MM.1S (cell line): ENCODE results near the gene NPHS1.

ENCODE experiments used
- CTCF ChIP-seq: fragments of 300-600 bp; sonication (generic); IDR thresholded peaks from 2 replicates; pipeline ENCODE4 v1.5.1; 2016; ENCODE audit warnings: antibody characterized with exemption, low read length, mixed read lengths
- EZH2 ChIP-seq: fragments of 300-600 bp; sonication (generic); optimal IDR thresholded peaks from 2 replicates; pipeline ENCODE3; 2017; ENCODE audit warnings: low read depth, mild to moderate bottlenecking, antibody characterized with exemption, low read length, mixed read lengths

- TF ChIP-seq CTCF (no peak), EZH2 (no peak)
Observed at GRCh38 chr19:35776102-35776788, 76.1 kb downstream of the NPHS1 start.
